Pancreas (tissue), 10 donors: ENCODE measurements around the gene ADCY3. TPM values are rescaled to one million over a fixed set of nuclear protein-coding genes. Genes with fewer than 3 reads are reported as not detected.

Experiments used
- ATAC-seq, 4 donors: fragments of 200-7000 bp; cut with Tn5 transposase; one replicate each; pipeline versions ENCODE4 v1.8.0 to v1.9.1; 2020; ENCODE audit warnings: mild to moderate bottlenecking in 4 of 4, moderate library complexity in 4 of 4
- DNase-seq, 6 donors: peaks; one replicate each; pipeline ENCODE4 v3.0.0-alpha.2; 2020
- FAIRE-seq: peaks from 2 replicates; lab custom pipeline; 2012; peaks lifted over from hg19 to GRCh38; lab: Jason Lieb, UNC
- H3K27ac ChIP-seq, 4 donors: fragments of 200-600 bp; sonication (generic); 1 replicate in 3 of 4; 2 replicates in 1 of 4; pipeline versions ENCODE4 v1.5.0 to v1.8.0; 2020
- H3K27me3 ChIP-seq, 4 donors: fragments of 200-600 bp; one replicate each; pipeline ENCODE4 v1.8.0; 2021
- H3K36me3 ChIP-seq, 3 donors: fragments of 200-600 bp; sonication (generic) in 1 of 3; one replicate each; pipeline versions ENCODE4 v1.5.0 to v1.8.0; 2020 to 2021
- H3K4me1 ChIP-seq, 3 donors: fragments of 200-600 bp; one replicate each; pipeline ENCODE4 v1.8.0; 2021
- H3K4me3 ChIP-seq, 4 donors: fragments of 200-600 bp; sonication (generic) in 2 of 4; one replicate each; pipeline versions ENCODE4 v1.5.0 to v1.8.0; 2020 to 2021
- H3K9me3 ChIP-seq, 4 donors: fragments of 200-600 bp; one replicate each; pipeline ENCODE4 v1.8.0; 2021
- WGBS, 2 donors: extraction: QIAGEN DNeasy Blood & Tissue Kit; methylation state at CpG; one replicate each; pipeline ENCODE4 v1.1.7; 2013; 5-methylcytosine and 5-hydroxymethylcytosine counted together
- intact Hi-C, 3 donors: fragments of 100-400 bp; cut with DNase I; formaldehyde crosslinking; loops; one replicate each; pipeline versions ENCODE4 v1.11.1 to v1.14.2; 2022
- polyA plus RNA-seq, 2 donors: library from polyadenylated mRNA; stranded (reverse); fragments of 200-250 nt; gene quantifications; one replicate each; pipeline ENCODE4 v1.2.3, GENCODE V29; 2013
- total RNA-seq, 6 donors: library from RNA; stranded (reverse); fragmentation: NEBNext Ultra II Directional in 4 of 6; extraction: Animal tissue kit (Norgen Biotek cat#: 25700) in 4 of 6; gene quantifications; one replicate each; pipeline versions ENCODE4 v1.2.1 to v1.2.4, GENCODE V29; 2021 to 2023
- TF ChIP-seq, protein P1 (sequence below), 4 donors: fragments of 200-600 bp; sonication (generic) in 3 of 4; IDR thresholded peaks; one replicate each; pipeline versions ENCODE4 v1.5.0 to v1.8.0; 2021; ENCODE audit warnings: antibody characterized with exemption in 4 of 4
- donor health status: healthy with polysubstance abuse.
- donor health status: DM: no; HTN: no; CAD: no; lungs with moderate emphysema.
- donor health status: DM: no; HTN: no; CAD: no.
- donor health status: control.
- donor health status: control.
- donor health status: Bipolar disorder and iron deficiency.
- donor health status: DM: yes; HTN: yes; CAD: no.
- donor health status: DM: no; HTN: no; CAD: no.
- donor health status: DM: no; HTN: no; CAD: no.
- donor health status: DM: yes; HTN: yes; CAD: no.

Gene ADCY3
- total and polyA plus RNA-seq, 8 donors = 4.7 to 29.4 (median 11.0) TPM

- intact Hi-C loops = no loop called here
- Histone ChIP-seq H3K4me3 (no peak overlapping the region), H3K4me1 (no peaks in the 10 kb centered on the region), H3K27me3 (no peaks in the 10 kb centered on the region), H3K36me3 (no peaks in the 10 kb centered on the region), H3K27ac (no peak overlapping the region), H3K9me3 (no peaks in the 10 kb centered on the region)
- FAIRE-seq = no peak
- TF ChIP-seq, protein P1, sequence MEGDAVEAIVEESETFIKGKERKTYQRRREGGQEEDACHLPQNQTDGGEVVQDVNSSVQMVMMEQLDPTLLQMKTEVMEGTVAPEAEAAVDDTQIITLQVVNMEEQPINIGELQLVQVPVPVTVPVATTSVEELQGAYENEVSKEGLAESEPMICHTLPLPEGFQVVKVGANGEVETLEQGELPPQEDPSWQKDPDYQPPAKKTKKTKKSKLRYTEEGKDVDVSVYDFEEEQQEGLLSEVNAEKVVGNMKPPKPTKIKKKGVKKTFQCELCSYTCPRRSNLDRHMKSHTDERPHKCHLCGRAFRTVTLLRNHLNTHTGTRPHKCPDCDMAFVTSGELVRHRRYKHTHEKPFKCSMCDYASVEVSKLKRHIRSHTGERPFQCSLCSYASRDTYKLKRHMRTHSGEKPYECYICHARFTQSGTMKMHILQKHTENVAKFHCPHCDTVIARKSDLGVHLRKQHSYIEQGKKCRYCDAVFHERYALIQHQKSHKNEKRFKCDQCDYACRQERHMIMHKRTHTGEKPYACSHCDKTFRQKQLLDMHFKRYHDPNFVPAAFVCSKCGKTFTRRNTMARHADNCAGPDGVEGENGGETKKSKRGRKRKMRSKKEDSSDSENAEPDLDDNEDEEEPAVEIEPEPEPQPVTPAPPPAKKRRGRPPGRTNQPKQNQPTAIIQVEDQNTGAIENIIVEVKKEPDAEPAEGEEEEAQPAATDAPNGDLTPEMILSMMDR (IDR thresholded peaks at IDR 0.05) = no peak
- ATAC-seq = no peak
- DNase-seq = no peak
Measured at GRCh38 chr2:24928036-24928435, 8.0 kb upstream of the ADCY3 start.

DNA sequence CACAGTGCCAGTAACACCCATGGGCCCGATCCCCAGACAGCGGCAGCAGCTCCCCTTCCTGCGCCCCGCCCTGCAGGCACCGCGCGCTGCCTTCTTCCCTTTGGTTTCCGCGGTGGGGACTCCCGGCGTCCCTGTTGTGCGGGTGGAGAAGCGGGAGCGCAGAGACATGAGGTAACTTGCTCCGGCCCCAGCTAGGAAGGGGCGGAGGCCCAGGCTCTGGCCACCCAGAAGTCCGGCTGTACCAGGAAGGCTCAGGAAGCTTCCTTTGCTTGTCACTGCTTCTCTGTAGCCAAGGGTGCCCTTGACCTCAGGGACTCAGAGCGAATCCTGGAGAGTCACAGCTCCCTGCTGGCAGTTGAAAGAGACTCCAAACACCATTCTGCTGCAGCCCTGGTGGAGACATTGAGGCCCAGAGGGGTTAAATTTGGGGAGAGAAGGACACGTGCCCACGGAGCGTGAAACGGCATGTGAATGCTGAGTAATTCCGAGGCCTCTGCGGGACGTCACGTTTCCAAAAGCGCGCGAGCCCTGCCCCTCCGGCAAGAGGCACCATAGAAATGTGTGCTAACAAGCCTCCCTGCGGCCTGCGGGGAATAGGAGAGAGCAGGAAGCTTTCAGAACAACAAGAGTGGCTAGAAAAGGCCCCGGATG is 6.7 kb upstream of the ADCY3 start:
- H3K9me3 ChIP-seq = no peaks in the 10 kb centered on the region

DNA sequence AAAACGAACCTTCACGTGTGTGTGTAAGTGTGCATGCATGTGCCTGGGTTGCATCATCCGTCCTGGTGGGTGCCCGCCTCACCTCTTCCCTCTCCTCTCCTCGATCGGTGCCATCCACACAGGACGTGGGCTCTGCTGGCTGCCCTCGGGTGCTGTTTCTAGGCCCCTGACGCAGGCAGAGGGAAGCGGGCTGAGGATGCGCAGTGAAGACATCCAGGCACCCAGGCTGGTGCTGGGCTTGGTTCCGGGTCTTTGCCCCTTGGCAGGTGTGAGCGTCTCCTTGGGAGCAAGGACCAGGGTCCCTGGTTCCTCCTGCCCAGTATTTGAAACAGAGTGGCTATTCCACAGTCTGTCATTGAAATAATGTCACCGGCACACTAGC is 6.2 kb upstream of the ADCY3 start:
- TF ChIP-seq, protein P1 (IDR thresholded peaks at IDR 0.05) = no peak
- no peaks in the 10 kb centered on the region for H3K27me3 ChIP-seq
- H3K4me3 ChIP-seq = peak overlapping the region in 1 of 4 donors; percentile 10
- ATAC-seq = peak in 1 of 4 donors; percentile 15
- intact Hi-C loops = no loop called here
- no peaks in the 10 kb centered on the region for H3K4me1 ChIP-seq
- WGBS, 2 donors = 76 to 86% methylated on average over 14 of the region's 14 CpGs
- DNase-seq = no peak
- H3K36me3 ChIP-seq = no peaks in the 10 kb centered on the region
- no peak for FAIRE-seq
- no peaks in the 10 kb centered on the region for H3K9me3 ChIP-seq
- H3K27ac ChIP-seq = no peak overlapping the region

More for the DNA sequence above, 6.7 kb upstream of the ADCY3 start:
- ATAC-seq (peak in 3 of 4 donors; percentile 62 to 77 (median 68)), FAIRE-seq (no peak), DNase-seq (no peak)
- Histone ChIP-seq H3K27ac (no peak overlapping the region), H3K36me3 (no peaks in the 10 kb centered on the region), H3K4me3 (peak overlapping the region in 1 of 4 donors; percentile 10), H3K27me3 (no peaks in the 10 kb centered on the region), H3K4me1 (no peaks in the 10 kb centered on the region)
- intact Hi-C loops = no loop called here
- TF ChIP-seq, protein P1 (IDR thresholded peaks at IDR 0.05) = no peak
- 27 to 29% methylated on average over 33 of the region's 33 CpGs for WGBS, 2 donors

- no peaks in the 10 kb centered on the region for H3K36me3 ChIP-seq
- intact Hi-C loops = no loop called here
- FAIRE-seq (no peak), DNase-seq (no peak), ATAC-seq (no peak)
- no peaks in the 10 kb centered on the region for H3K4me1 ChIP-seq
- no peak overlapping the region for H3K27ac ChIP-seq
- TF ChIP-seq, protein P1 (IDR thresholded peaks at IDR 0.05) = no peak
- no peaks in the 10 kb centered on the region for H3K27me3 ChIP-seq
- H3K4me3 ChIP-seq = no peak overlapping the region
- WGBS, 2 donors = 77 to 87% methylated on average over 10 of the region's 10 CpGs
- H3K9me3 ChIP-seq = no peaks in the 10 kb centered on the region
Measured at GRCh38 chr2:24925815-24926214, 5.8 kb upstream of the ADCY3 start.

DNA sequence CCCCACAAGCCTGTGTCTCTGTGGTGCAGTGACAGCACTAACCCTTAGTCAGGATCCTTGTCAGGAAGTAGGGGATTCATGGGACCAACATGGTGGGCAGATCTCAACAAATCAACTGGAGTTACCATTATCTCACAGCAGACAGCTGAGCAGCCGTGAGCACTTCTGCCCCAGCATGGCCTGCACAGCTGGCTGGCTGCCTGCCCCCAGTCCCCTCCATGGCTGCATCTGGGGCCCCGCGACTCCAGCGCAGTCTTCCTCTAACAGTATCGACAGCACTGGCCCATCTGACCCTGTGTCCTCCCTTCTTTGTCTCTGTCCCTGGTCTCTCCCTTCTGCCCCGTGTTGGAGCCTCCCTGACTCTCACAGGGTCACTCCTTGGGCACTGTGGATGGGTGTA is 4.7 kb upstream of the ADCY3 start:
- Histone ChIP-seq H3K27me3 (no peaks in the 10 kb centered on the region), H3K4me1 (no peaks in the 10 kb centered on the region), H3K27ac (no peak overlapping the region), H3K36me3 (no peaks in the 10 kb centered on the region), H3K4me3 (no peak overlapping the region), H3K9me3 (no peaks in the 10 kb centered on the region)
- DNase-seq (no peak), ATAC-seq (no peak), FAIRE-seq (no peak)
- TF ChIP-seq, protein P1 (IDR thresholded peaks at IDR 0.05) = no peak
- intact Hi-C loops = no loop called here
- 85 to 86% methylated on average over 6 of the region's 6 CpGs for WGBS, 2 donors
